CD4-positive, alpha-beta T cell (primary cell): Measurements from ENCODE around the gene SFXN3. TPM values are rescaled to one million over a fixed set of nuclear protein-coding genes. Genes with fewer than 3 reads are reported as not detected.

Experiments
- ATAC-seq: fragments of 200-7000 bp; cut with Tn5 transposase; one replicate; pipeline ENCODE4 v1.10.0; 2022; ENCODE audit warnings: mild to moderate bottlenecking; ENCODE audit not compliant: poor library complexity
- CTCF ChIA-PET: fragments of 350-600 bp; sonication (Branson Sonifier 250); formaldehyde crosslinking; loops from one replicate; lab custom pipeline; 2021; ENCODE audit warnings: antibody characterized with exemption, inconsistent platforms; lab: Charles Lee
- POLR2A ChIA-PET: fragments of 350-600 bp; sonication (Branson Sonifier 250); formaldehyde crosslinking; loops from one replicate; lab custom pipeline; 2021; ENCODE audit warnings: antibody characterized with exemption, inconsistent platforms; lab: Charles Lee
- DNase-seq, 14 experiments: peaks; one replicate each; pipeline ENCODE4 v3.0.0-alpha.2; 2013 to 2020; ENCODE audit warnings: mixed read lengths in 2 of 14
- H3K27ac ChIP-seq, 2 donors: one replicate each; pipeline versions ENCODE4 v1.5.1 to v1.7.0; 2013; ENCODE audit warnings: low read length in 2 of 2, low read depth in 1 of 2, mild to moderate bottlenecking in 1 of 2
- H3K27me3 ChIP-seq, 2 experiments: 1 replicate in 1 of 2; 2 replicates in 1 of 2; pipeline versions ENCODE4 v1.6.1 to v1.7.0; 2013; ENCODE audit warnings: low read length in 2 of 2, control low read depth in 1 of 2, mild to moderate bottlenecking in 1 of 2, moderate library complexity in 1 of 2; ENCODE audit not compliant: insufficient read depth in 2 of 2, control insufficient read depth in 1 of 2
- H3K36me3 ChIP-seq: one replicate; pipeline ENCODE4 v1.6.1; 2013; ENCODE audit warnings: low read length, control low read depth; ENCODE audit not compliant: insufficient read depth
- H3K4me1 ChIP-seq: one replicate; pipeline ENCODE4 v1.6.1; 2013; ENCODE audit warnings: low read length, control low read depth; ENCODE audit not compliant: insufficient read depth
- H3K4me3 ChIP-seq: one replicate; pipeline ENCODE4 v1.5.1; 2013; ENCODE audit warnings: mild to moderate bottlenecking, low read length, moderate library complexity
- H3K9me3 ChIP-seq, 2 experiments: 1 replicate in 1 of 2; 2 replicates in 1 of 2; pipeline versions ENCODE4 v1.6.1 to v1.7.0; 2013; ENCODE audit warnings: low read length in 2 of 2, mild to moderate bottlenecking in 2 of 2, control low read depth in 1 of 2, moderate library complexity in 1 of 2; ENCODE audit not compliant: control insufficient read depth in 1 of 2, insufficient read depth in 1 of 2
- H3K27ac Mint-ChIP-seq: one replicate; pipeline ENCODE4 v1.8.0; 2020; ENCODE audit warnings: mixed read lengths
- H3K27me3 Mint-ChIP-seq: one replicate; pipeline ENCODE4 v1.8.0; 2021; ENCODE audit warnings: mixed read lengths
- H3K36me3 Mint-ChIP-seq: one replicate; pipeline ENCODE4 v1.8.0; 2021; ENCODE audit warnings: low read depth, mixed read lengths
- H3K4me1 Mint-ChIP-seq: one replicate; pipeline ENCODE4 v1.8.0; 2021; ENCODE audit warnings: low read depth, mixed read lengths
- H3K4me3 Mint-ChIP-seq: one replicate; pipeline ENCODE4 v1.8.0; 2020; ENCODE audit warnings: mild to moderate bottlenecking, mixed read lengths
- H3K9me3 Mint-ChIP-seq: one replicate; pipeline ENCODE4 v1.8.0; 2020; ENCODE audit warnings: mixed read lengths
- intact Hi-C, 2 experiments: fragments of 100-400 bp; cut with DNase I in 1 of 2; cut with micrococcal nuclease in 1 of 2; formaldehyde crosslinking; loops; one replicate each; pipeline versions ENCODE4 v1.15.1 to v1.9.0; 2023 to 2025; cut with DNase I, micrococcal nuclease
- total RNA-seq, 174 experiments: library from RNA in 2 of 174; stranded (reverse) in 2 of 174; gene quantifications; one replicate each; pipeline ENCODE4 v1.2.3 and lab custom pipeline; 2021 to 2026
- TF ChIP-seq, protein P1 (sequence below): fragments of 200-600 bp; IDR thresholded peaks from one replicate; pipeline ENCODE4 v1.8.0; 2022; ENCODE audit warnings: antibody characterized with exemption, mild to moderate bottlenecking

Gene SFXN3
- total RNA-seq, 2 experiments from 2014 or later: 43.2 to 48.3 TPM

DNA sequence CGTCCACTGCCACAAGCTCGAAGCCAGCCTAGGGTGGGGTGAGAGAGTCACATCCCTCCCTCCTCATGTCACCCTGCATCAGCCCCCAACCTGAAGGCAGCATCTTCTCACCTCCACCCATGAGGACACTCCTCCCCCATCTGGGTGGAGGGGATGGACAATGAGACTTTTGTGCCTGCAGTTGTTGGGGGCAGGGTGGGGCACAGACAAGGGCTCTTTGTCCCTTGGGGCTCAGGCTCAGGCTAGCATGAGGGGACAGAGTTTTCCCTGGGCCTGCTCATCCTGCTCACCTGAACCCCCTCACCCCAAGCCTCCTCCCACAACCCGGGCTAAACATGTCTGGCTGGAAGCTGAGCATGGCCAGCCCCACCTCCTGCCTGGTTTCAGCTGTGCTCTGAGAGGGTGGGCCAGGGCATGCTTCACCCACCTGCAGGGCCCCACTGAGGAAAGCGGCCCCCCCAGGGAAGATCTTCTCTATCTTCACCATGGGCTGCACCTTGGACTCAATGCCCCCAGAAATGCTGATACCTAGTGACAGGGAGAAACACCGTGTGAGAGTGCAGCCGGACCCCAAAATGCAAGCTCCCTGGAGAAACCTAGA is 22.1 kb upstream of the SFXN3 start:
- Histone ChIP-seq H3K36me3 (peaks cover 2% of the 10 kb centered on the region), H3K4me3 (no peak overlapping the region), H3K9me3 (no peaks in the 10 kb centered on the region), H3K27me3 (no peaks in the 10 kb centered on the region), H3K4me1 (peaks cover 13% of the 10 kb centered on the region), H3K27ac (no peak overlapping the region)
- Mint-ChIP-seq H3K27me3 (peaks cover 6% of the 10 kb centered on the region), H3K36me3 (no peaks in the 10 kb centered on the region), H3K27ac (no peak overlapping the region), H3K4me3 (no peak overlapping the region), H3K4me1 (peaks cover 9% of the 10 kb centered on the region), H3K9me3 (no peaks in the 10 kb centered on the region)
- no peak for DNase-seq
- TF ChIP-seq, protein P1, sequence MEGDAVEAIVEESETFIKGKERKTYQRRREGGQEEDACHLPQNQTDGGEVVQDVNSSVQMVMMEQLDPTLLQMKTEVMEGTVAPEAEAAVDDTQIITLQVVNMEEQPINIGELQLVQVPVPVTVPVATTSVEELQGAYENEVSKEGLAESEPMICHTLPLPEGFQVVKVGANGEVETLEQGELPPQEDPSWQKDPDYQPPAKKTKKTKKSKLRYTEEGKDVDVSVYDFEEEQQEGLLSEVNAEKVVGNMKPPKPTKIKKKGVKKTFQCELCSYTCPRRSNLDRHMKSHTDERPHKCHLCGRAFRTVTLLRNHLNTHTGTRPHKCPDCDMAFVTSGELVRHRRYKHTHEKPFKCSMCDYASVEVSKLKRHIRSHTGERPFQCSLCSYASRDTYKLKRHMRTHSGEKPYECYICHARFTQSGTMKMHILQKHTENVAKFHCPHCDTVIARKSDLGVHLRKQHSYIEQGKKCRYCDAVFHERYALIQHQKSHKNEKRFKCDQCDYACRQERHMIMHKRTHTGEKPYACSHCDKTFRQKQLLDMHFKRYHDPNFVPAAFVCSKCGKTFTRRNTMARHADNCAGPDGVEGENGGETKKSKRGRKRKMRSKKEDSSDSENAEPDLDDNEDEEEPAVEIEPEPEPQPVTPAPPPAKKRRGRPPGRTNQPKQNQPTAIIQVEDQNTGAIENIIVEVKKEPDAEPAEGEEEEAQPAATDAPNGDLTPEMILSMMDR: no peak
- ChIA-PET CTCF (interaction anchor here (1.5 kb wide), 1 partner anchor 11 kb away, joined by 5 read pairs; no protein-coding TSS in a partner anchor), POLR2A (no interaction called here)
- no peak for ATAC-seq
- intact Hi-C loops: no loop called here

DNA sequence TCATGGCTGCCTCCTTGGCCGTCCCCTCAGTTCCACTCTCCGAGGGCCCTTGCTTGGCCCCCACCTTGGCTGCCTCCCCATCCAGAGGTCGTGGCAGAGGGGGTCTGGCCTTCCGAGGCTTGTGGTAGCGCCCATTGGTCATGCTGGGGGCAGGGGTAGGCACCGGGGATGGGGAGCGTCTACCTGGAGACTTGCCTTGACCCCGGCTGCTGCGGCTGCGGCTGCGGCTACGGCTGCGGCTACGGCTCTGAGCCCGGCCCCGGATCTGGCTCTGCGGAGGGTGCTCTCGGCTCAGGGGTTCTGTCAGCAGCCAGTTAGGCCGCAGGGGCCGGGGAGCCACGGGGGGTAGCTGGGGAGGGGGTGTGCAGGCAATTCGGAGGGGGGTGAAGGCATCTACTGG is 20.7 kb upstream of the SFXN3 start:
- Histone ChIP-seq H3K27ac (no peak overlapping the region), H3K9me3 (no peaks in the 10 kb centered on the region), H3K4me3 (no peak overlapping the region), H3K4me1 (peaks cover 19% of the 10 kb centered on the region), H3K36me3 (peaks cover 2% of the 10 kb centered on the region), H3K27me3 (no peaks in the 10 kb centered on the region)
- Mint-ChIP-seq H3K4me1 (peaks cover 16% of the 10 kb centered on the region), H3K27me3 (peaks cover 20% of the 10 kb centered on the region), H3K27ac (no peak overlapping the region), H3K9me3 (no peaks in the 10 kb centered on the region), H3K36me3 (no peaks in the 10 kb centered on the region), H3K4me3 (no peak overlapping the region)
- ChIA-PET POLR2A (no interaction called here), CTCF (no interaction called here)
- intact Hi-C loops: loop anchor here in 1 of 2 experiments (5.0 to 10.0 kb wide), 2 partner anchors 54 to 338 kb away; partner anchors contain the start of gene KAZALD1
- no peak for ATAC-seq
- no peak for DNase-seq
- TF ChIP-seq, protein P1: no peak

DNA sequence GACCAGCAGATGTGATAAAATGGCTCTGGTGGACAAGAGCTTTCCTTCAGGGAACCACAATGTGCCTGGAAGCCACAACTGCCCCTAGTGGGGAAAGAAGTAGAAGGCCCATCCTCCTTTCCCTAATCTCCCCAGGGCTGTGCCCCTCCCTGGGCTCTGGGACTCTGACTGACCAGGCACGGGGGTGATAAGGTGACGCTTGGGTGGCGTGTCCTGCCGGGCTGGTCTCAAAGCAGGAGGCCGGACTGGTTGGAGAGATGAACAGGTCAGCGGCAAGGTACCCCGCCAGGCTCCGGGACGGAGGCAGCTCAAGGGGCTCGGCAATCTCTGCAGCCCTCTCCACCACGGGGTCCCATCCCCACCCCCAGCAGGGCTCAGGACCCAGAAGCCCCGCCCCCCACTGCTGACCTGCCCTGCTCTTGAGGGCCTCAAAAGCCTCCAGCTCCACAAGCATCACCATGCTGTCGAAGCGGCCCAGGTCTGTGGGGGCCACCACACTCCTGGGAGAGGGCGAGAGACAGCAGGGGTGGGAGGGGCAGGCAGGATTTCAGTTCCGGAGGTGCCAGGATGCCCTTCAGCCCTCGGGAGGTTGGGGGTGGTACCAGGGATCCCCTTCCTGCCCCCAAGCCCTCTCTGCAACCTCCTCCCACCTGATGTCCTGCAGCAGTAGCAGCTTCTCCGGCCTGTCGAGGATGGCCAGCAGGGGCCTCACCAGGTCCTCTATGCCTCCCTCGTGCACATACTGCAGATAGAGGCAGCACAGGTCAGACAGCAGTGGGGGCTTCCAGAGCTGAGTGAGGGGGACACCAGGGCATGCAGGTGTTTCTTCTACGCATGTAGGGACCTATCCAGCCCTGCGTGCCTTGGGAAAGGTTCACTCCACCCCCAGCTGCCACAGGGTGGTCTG is 19.3 kb upstream of the SFXN3 start:
- no peak for ATAC-seq
- Histone ChIP-seq H3K9me3 (no peaks in the 10 kb centered on the region), H3K27me3 (peaks cover 11 to 13% of the 10 kb centered on the region in 2 experiments), H3K36me3 (no peaks in the 10 kb centered on the region), H3K4me3 (no peak overlapping the region), H3K4me1 (peaks cover 19% of the 10 kb centered on the region), H3K27ac (no peak overlapping the region)
- H3K27ac Mint-ChIP-seq: no peak overlapping the region
- intact Hi-C loops: loop anchor here (2.0 to 10.0 kb wide), 3 partner anchors 43 to 339 kb away; partner anchors contain the start of genes KAZALD1 (in 1 of the 2) and SEMA4G (in 1 of the 2)
- peaks cover 16% of the 10 kb centered on the region for H3K4me1 Mint-ChIP-seq
- H3K9me3 Mint-ChIP-seq: no peaks in the 10 kb centered on the region
- peaks cover 31% of the 10 kb centered on the region for H3K27me3 Mint-ChIP-seq
- DNase-seq: no peak
- H3K4me3 Mint-ChIP-seq: no peak overlapping the region
- ChIA-PET CTCF (interaction anchor here (1.2 kb wide), 1 partner anchor 450 kb away, joined by 3 read pairs; no protein-coding TSS in a partner anchor), POLR2A (no interaction called here)
- no peaks in the 10 kb centered on the region for H3K36me3 Mint-ChIP-seq
- TF ChIP-seq, protein P1: no peak
